Measurements from ENCODE around the gene ZRANB3. TPM values are rescaled to one million over a fixed set of nuclear protein-coding genes. Genes with fewer than 3 reads are reported as not detected.

The ZRANB3 gene
- total RNA-seq, 1 donor from 2014 or later: 2.2 TPM

DNA sequence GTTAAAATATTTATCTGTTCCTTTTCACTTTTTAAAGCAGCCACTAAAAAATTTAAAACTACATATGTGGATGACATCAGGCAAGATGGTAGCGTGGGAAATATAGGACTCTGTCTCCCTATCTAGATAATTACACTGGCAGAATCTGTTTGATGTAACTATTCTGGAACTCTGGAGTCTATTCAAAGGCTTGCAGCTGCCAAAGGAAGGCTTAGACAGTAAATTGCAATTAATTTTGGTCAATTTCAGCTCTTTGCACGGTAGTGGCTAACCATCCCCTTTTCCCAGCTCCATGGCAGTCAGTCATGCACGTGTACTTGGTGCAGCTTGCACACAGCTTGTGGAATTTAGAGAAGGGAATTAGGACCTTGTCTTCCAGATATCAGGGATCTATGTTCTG is 343.7 kb downstream of the ZRANB3 start:
- DNase-seq (ENCODE audit: extremely low read depth, low read depth, low spot score): no peak

DNA sequence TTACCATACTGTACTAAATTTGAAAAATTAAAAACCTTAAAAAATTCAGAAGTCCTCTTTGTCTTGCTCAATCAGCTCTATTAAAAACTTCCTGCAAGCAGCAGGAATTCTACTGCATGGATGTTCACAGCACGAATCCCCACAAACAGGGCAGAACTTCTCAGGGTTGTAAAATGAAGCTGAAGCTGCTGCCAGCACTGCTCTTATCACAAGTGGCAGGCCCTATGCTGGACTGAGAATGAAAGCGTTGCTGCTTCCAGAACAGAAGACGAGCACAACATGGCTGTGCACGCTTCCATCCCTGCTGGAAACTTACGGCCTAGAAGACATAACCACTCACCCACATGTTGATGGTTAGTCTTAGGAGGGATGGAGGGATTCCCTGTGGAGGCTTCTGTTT is 345.0 kb downstream of the ZRANB3 start:
- no peak for DNase-seq (ENCODE audit: extremely low read depth, low read depth, low spot score)

DNA sequence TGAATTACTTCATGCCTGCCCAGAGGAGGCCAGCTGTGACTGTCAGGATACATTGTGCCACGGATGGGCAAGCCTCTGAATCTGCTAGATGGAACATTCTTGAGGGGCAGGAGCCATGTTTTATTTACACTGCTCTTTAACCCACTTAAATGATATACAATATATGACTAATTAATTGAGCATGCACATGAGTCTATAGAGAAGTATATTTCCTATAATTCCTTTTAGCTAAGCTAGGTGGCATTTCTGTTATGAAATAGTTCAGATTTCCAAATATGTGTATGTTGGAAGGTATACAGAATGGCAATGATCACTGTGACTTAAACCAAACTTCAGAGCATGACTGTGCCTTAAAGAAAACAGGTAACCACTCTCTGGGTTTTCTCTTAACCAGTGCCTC is 347.2 kb downstream of the ZRANB3 start:
- no peak for DNase-seq (ENCODE audit: extremely low read depth, low read depth, low spot score)

DNA sequence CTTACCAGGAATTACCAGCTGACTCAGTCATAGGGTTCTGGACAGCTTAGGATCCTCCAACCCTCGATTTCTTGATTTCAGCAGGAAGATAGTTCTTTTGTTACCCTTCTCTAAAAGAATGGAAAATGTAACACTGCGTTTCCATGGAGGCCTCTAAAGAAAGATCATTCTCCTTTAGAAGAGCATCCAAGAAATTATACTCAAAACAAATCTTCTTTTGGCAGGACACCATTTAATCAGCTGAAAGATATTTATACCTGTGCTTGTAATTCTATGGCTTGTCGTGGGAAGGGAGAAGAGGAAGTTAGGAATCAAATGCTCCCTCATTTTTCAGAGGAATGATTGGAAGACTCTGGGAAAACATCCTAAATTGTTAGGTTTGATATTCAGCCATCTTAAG is 348.4 kb downstream of the ZRANB3 start:
- no peak for DNase-seq (ENCODE audit: extremely low read depth, low read depth, low spot score)

DNA sequence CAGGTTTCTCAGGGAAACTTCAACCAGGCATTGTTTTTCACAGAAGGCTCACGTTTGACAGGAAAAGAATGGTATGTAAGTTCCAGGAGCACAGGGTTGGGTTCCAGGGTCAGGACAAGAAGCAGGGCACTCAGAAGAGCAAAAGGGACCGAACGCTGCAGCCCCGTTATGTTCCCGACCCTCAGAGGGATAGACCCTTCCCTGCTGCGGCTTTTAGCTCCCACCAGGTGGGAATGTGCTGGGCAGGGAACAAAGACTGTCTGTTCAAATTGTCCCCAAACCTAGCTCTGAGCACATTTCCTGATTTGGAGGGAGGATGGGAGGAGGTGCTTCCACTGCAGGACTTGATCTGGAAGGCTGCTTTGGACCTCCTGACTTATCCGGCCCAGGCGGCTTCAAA is 348.8 kb downstream of the ZRANB3 start:
- no peak for DNase-seq (ENCODE audit: extremely low read depth, low read depth, low spot score)

DNA sequence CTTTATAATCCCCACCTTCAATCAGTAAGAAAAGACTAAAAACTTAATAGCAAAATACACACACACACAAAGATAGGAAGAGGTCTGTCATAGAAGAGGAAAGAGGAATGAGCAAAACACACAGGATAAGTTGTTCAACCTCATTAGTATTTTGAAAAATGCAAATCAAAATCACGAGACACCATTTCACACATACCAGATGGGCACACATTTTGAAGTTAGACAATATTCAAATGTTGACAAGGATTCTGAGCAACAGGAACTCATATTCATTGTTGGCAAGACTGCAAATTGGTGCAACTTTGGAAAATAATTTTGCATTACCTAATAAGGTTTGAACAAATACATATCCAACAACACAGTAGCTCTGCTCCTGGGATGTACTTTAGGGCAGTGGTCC is 351.3 kb downstream of the ZRANB3 start:
- no peak for DNase-seq (ENCODE audit: extremely low read depth, low read depth, low spot score)

DNA sequence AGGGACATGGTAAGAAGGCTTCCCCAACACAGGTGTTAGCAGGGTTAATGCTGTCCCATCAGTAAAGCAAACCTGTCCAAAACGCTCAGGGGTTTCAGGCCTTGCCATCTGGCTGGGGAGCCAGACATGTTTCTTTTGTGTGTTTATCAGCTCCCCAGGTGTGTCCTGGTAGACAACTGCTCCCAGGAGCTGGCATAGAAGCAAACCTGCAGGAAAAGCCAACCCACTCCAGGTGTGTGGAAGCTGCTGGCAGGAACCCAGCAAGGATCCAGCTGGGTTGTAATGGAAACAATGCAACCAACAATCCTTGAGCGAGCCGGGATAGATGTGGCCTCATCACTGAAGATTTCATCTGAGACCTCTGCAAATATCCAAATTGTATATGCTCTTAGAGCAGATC is 355.8 kb downstream of the ZRANB3 start:
- no peak for DNase-seq (ENCODE audit: extremely low read depth, low read depth, low spot score)

DNA sequence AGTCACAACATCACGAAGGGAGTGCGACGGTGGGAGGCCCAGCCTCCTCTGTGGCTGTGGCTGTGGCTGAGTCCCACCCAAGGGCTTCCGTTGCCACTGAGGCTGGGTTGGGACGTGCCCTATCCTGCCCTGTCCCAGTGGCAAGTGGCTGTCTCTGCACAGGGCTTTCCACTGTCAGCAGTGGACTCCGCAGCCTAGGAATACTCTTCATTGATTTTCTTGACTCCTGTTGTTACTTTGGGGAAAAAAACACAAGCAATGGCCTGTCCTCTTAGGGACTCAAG is 356.3 kb downstream of the ZRANB3 start:
- DNase-seq (ENCODE audit: extremely low read depth, low read depth, low spot score): no peak

DNA sequence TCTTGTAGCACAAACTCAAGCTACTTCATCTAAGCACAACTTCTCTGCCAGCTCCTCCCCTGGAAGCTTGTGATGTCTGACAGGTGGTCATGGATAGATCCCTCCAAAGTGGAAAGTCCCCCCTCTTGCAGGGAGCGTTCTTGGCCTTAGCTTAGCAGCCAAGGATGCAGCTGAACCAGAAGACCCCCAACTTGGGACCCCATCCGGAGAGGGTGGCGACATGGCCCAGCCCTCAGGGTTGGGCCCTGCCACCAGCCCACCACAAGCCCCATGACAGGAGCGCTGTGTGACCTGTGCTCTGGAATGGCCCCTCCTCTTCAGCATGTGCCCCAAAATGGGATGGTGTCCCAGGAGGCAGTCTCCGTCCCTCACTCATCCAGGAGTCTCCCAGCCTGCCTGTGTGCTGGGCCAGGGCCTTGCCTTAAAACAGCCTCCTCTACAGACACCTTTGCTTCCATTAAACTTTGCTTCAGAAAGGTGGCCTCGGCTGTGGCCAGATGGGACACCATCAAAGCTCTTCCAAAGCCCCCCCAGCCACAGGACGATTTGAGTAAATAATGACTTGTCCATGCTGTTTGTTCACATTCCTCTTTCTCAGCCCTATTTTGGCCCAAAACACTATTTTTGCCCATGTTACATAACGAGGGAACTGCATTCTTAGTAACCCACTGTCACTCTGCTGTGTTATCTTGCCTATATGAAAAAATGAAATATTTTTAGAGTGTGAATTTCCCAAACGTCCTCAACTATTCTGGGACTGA is 356.8 kb downstream of the ZRANB3 start:
- DNase-seq (ENCODE audit: extremely low read depth, low read depth, low spot score): no peak

DNA sequence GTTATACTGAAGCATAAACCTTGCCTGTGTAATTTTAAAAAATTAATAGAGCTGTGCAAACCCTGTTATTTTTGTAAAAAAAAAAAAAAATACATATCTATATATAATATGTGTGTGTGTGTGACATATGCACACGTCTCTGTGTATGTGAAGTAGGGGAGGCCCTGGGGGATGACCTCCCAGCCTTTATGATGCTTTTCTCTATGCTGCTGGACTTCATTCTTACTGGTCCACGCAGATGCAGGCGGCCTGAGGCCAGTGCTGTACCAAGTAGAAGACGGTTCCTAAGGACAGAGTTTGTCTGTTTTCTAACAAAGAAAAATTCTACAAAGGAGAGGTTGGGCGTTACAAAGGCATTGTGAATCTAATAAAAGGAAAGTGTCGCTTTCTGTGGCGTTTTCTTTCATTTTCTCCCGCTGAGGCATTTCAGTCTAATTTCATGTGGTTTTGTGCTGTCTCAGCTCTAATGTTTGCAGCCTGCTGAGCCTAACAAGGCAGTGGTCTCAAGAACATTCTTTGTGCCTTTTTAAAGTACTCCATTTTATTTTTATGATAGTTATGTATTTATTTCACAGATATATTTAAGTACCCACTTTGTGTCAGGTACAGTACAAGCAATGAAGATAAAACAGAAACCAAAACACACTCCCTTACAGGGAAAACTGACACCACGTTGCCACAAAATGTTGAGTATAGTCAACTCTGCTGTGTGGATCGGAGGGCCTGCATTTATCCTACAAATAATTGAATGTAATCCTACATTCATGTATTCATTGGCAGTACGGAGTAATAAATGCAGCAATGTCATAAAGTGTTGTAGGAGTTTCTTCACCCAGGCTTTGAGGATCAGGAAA is 360.9 kb downstream of the ZRANB3 start:
- DNase-seq (ENCODE audit: extremely low read depth, low read depth, low spot score): no peak

DNA sequence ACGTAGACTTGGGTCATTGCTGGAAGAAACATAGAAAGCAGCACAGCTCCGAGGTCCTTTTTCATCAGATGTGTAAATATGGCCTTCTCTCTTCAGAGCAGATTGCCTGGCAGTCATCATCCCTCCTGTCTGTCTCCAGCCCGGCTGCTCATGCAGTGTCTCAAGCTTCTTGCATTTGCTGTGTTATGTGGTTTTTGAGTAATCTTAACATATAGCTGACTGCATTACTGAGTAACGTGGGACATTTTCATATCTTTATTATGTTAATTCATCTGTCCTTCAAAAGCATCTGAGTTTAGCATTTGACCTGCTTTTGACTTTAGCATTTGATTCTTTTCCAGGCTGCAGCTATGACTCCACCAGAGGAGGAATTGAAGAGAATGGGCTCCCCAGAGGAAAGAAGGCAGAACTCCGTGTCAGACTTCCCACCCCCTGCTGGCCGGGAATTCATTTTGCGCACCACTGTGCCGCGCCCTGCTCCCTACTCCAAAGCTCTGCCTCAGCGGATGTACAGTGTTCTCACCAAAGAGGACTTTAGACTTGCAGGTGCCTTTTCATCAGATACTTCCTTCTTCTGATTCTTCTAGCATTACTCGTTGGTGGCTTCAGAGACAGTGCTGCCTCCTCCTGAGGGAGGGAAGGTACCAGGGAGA is 362.7 kb downstream of the ZRANB3 start:
- DNase-seq (ENCODE audit: extremely low read depth, low read depth, low spot score): no peak

DNA sequence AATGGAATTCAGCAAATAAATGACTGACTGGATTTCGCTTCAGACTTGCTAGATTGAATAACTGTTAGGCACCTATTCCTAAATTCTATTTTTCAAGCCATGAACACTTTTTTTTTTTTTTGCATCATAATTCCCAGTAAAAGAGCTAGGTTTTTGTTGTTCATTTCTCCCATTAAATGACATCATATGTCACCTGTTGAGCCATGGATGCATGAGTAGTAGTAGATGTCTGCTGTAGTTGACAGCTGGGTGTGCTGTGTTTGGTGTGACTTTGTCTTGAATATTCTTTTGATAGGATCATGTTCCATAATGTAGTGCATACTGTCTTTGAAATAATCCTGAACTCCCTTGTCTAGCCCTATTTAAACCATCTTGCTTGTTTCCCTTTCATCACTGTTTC is 363.7 kb downstream of the ZRANB3 start:
- no peak for DNase-seq (ENCODE audit: extremely low read depth, low read depth, low spot score)

DNA sequence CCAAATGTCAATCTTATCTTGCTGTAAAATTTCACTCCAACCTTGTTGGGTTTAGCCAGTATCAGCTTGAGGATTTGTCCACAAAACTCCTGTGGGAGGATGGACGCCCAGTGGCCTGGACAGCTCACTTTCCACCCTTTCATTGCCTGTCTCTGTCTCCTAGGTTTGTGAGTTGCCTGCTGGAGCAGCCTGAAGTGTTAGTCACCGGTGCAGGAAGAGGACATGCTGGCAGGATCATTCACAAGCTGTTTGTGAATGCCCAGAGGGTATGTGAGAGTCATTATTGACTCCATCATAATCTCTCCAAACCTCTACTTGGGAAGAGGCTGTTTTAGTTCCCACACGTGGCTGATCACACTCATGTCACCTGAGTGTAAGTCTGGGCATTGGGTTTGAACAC is 366.6 kb downstream of the ZRANB3 start:
- DNase-seq (ENCODE audit: extremely low read depth, low read depth, low spot score): no peak

DNA sequence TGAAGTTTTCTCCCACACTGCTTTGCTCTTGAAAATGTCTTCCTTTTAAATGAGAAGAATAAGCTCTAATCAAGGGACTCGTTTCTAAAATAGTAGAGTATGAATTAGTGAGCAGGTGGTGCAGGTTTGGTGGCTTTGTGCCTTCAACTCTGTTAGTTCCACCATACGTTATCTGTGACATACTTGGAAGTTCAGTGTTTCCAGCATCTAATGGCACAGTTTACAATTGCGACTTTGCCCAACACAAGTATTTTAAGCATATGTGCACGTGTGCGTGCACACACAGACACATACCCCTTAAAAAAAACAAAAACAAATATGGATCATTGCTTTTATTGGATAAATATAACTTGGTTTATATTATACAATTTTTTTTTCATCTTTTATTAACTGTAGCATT is 367.1 kb downstream of the ZRANB3 start:
- no peak for DNase-seq (ENCODE audit: extremely low read depth, low read depth, low spot score)

DNA sequence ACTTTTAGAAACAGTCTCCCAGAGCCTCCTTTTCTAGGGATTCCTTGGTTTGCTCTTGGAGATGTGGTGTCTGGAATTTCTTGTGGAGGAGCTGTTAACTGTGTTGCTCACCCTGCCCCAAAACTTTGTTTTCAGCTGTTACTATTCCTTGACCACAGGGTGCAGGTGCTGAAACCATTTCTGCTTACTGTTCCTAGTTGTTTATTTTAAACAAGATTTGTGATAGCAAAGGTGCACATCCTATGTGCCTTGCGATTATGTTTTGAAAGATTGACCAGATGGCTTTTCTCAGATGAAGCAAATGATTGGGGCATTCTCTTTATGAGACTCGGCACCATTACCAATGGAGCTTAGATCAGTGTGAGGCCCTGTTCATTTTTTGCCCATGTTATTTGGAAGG is 367.7 kb downstream of the ZRANB3 start:
- DNase-seq (ENCODE audit: extremely low read depth, low read depth, low spot score): no peak

DNA sequence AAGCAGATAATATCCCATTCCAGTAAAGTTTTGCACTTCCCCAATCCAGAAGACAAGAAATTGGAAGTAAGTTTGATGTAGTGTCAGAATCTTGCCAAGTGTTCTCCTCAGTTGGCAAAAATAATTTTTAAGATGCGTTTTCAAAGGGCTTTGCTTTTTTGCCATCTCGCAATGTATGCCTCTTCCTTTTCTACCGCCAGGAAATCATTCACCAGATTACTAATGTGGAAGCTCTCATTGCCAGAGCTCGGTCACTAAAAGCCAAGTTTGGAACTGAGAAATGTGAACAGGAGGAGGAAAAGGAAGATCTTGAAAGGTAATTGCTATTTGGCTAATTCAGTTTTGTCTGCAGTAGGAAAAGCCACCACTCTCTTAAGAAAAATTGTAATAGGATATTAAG is 368.2 kb downstream of the ZRANB3 start:
- no peak for DNase-seq (ENCODE audit: extremely low read depth, low read depth, low spot score)

DNA sequence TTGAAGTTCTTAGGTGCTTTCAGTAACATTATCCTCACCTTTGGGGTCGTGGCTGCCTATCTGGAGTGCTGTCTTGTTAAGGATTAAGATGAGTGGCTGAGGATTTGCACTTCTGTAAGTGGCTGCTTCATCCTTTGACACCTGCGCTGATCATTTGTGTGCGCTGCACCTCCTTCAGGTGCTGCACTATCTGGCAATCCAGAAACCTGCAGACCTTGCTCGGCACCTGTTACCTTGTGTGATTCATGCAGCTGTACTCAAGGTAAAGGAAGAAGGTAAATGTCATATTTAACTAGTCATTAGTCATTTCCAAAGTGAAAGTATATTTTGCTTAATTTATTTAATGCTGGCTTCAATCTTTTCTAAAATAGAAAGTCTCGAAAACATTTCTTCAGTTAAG is 368.6 kb downstream of the ZRANB3 start:
- no peak for DNase-seq (ENCODE audit: extremely low read depth, low read depth, low spot score)

DNA sequence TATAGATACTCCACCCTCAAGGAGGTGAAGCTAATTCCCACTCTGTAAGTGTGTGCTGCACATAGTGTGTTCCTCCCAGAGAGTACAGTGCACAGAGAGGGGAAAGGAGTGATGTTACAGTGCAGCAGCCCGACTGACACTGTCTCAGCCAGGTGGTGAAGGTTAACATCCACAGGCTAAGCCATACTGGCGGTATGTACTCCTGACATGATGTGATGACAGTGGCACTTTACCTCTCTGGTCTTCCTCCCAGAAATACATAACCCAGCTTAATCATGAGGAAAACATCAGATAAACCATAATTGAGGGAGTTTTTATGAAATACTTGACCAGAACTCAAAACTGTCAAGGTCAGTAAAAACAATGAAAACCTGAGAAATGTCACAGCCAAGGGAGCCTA is 371.8 kb downstream of the ZRANB3 start:
- DNase-seq (ENCODE audit: extremely low read depth, low read depth, low spot score): no peak

DNA sequence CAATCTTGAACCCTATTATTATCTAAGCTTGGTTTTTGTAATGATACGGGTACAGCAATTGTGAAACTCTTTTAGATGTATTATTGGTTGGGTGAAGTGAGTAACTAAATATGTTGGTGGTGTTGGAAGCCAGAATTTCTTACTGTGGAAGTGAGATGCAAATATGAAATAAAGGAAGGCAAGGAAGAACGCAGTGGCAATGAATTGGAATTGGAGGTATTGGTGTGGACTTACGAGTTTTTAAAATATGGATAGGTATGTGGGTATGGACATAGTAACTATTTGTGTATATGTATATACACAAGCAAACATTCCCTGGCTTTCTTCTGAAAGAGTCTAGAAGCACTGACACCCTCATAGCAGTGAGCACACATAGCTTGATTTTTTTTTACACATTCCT is 373.2 kb downstream of the ZRANB3 start:
- no peak for DNase-seq (ENCODE audit: extremely low read depth, low read depth, low spot score)

DNA sequence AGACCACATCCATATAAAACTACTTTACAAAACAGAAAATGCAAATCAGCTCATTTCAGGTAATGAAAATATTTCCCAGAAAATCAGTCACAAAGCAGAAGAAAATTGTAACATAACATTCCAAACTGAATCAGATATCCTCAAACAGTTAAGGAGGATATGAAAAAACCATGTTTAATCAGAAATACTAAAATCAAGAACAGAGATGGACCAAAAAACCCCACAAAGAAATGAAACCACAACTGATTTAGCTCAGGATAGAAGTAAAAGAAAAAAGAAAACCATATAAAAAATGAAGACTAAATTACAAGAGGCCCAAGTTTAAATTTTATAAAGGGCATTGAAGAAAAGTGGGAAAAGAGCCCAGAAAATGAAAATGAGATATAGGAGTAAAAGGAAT is 376.1 kb downstream of the ZRANB3 start:
- DNase-seq (ENCODE audit: extremely low read depth, low read depth, low spot score): no peak

DNA sequence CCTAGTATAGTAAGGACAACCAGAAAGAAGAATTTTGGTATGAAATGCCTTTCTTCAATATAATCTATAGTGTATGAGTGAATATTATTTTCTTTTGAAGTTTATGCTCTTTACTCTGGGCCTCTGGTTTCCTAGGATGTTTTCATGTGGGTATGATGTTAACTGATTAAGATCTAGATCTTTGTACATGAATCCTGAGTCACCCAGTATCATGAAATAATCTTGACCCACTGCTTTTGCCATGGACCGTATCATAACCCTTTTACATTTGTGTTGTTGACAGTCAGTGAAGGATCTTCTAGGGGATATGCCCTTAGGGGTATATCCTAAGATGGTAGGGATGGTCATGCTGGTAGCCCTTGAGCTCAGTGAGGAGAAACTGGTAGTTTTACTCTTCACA is 378.7 kb downstream of the ZRANB3 start:
- DNase-seq (ENCODE audit: extremely low read depth, low read depth, low spot score): no peak

DNA sequence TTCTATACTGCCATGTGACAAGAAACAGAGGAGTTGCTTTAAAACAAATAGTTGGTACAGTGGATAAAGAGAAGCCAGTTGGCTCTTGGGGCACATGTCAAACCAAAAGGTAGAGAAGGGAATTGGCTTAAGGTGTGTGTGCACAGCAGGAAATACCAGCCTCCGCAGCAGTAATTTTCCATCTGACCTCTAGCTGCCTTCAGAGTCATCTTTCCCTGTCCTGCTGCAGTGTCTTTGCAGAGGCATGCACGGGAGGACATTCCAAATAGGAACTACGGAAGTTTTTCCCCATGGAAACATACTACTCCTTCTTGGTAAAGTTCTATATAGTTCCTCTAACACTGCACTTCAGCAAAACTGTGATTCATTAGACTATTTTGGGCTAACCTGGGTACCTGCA is 379.4 kb downstream of the ZRANB3 start:
- no peak for DNase-seq (ENCODE audit: extremely low read depth, low read depth, low spot score)

Measured in glomerular endothelial cell (primary cell).